Measurements from ENCODE around the gene SAMM50.

DNA sequence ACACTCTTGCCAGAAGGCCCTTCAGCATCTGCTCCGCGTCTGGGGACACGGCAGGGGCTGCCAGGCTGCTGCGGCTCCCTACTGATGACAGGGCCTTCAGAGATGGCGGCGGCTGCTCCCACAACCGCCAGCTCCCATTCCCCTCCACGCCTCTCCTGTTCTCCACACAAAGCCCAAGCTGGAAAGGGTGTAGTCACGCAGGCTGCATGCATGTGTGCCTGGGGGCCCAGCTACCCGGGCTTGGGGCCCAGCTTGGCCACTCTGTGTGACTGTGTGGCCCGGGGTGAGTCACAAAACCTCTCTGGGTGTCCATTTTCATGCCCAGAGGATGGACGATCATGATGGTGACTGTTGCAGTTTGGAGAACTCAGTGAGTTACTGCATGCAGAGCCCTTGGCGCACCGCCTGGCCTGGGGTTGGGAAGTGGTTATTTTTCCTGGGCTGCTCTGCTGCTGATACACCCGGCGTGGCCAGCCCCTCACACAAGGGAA, 37.1 kb downstream of the SAMM50 start:
- TF ChIP-seq, protein P1, sequence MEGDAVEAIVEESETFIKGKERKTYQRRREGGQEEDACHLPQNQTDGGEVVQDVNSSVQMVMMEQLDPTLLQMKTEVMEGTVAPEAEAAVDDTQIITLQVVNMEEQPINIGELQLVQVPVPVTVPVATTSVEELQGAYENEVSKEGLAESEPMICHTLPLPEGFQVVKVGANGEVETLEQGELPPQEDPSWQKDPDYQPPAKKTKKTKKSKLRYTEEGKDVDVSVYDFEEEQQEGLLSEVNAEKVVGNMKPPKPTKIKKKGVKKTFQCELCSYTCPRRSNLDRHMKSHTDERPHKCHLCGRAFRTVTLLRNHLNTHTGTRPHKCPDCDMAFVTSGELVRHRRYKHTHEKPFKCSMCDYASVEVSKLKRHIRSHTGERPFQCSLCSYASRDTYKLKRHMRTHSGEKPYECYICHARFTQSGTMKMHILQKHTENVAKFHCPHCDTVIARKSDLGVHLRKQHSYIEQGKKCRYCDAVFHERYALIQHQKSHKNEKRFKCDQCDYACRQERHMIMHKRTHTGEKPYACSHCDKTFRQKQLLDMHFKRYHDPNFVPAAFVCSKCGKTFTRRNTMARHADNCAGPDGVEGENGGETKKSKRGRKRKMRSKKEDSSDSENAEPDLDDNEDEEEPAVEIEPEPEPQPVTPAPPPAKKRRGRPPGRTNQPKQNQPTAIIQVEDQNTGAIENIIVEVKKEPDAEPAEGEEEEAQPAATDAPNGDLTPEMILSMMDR (IDR thresholded peaks at IDR 0.05) = no peak
- TF ChIP-seq POLR2A (IDR thresholded peaks at IDR 0.05) = no peak
